PFSK-1 (cell line): ENCODE results near the gene USP22.
A peak's percentile ranks its signal among the peaks of the same experiment; 100 is the strongest.

Source experiments
- FOXP2 ChIP-seq: optimal IDR thresholded peaks from 2 replicates; pipeline ENCODE3; 2011; ENCODE audit warnings: borderline replicate concordance, control low read depth, inconsistent platforms; ENCODE audit not compliant: insufficient read depth; ENCODE audit errors: extremely low read length, extremely low read depth
- POLR2AphosphoS5 ChIP-seq: IDR thresholded peaks from 2 replicates; pipeline ENCODE4 v1.6.1; 2012; ENCODE audit warnings: low read depth, mild to moderate bottlenecking, control low read depth, low read length, moderate library complexity
- SIN3A ChIP-seq: IDR thresholded peaks from 2 replicates; pipeline ENCODE4 v1.6.1; 2012; ENCODE audit warnings: mild to moderate bottlenecking, low read length, moderate library complexity, borderline replicate concordance; ENCODE audit not compliant: insufficient read depth
- TAF1 ChIP-seq: IDR thresholded peaks from 2 replicates; pipeline ENCODE4 v1.6.1; 2012; ENCODE audit warnings: low read length, control low read depth, borderline replicate concordance; ENCODE audit not compliant: insufficient read depth
- TF ChIP-seq, protein P1 (sequence below), 2 experiments: IDR thresholded peaks; 2 replicates each; pipeline versions ENCODE4 v1.6.1 to v1.8.0; 2011 to 2012; ENCODE audit warnings: low read depth in 2 of 2, low read length in 2 of 2, control low read depth in 1 of 2, inconsistent platforms in 1 of 2, mild to moderate bottlenecking in 1 of 2, moderate library complexity in 1 of 2; ENCODE audit not compliant: insufficient read depth in 1 of 2

USP22 gene

GRCh38 chr17:21005803-21006202 lies 37.0 kb downstream of the USP22 start:
- no peak for TF ChIP-seq TAF1
- no peak for TF ChIP-seq SIN3A
- TF ChIP-seq POLR2AphosphoS5, result no peak
- TF ChIP-seq, protein P1, sequence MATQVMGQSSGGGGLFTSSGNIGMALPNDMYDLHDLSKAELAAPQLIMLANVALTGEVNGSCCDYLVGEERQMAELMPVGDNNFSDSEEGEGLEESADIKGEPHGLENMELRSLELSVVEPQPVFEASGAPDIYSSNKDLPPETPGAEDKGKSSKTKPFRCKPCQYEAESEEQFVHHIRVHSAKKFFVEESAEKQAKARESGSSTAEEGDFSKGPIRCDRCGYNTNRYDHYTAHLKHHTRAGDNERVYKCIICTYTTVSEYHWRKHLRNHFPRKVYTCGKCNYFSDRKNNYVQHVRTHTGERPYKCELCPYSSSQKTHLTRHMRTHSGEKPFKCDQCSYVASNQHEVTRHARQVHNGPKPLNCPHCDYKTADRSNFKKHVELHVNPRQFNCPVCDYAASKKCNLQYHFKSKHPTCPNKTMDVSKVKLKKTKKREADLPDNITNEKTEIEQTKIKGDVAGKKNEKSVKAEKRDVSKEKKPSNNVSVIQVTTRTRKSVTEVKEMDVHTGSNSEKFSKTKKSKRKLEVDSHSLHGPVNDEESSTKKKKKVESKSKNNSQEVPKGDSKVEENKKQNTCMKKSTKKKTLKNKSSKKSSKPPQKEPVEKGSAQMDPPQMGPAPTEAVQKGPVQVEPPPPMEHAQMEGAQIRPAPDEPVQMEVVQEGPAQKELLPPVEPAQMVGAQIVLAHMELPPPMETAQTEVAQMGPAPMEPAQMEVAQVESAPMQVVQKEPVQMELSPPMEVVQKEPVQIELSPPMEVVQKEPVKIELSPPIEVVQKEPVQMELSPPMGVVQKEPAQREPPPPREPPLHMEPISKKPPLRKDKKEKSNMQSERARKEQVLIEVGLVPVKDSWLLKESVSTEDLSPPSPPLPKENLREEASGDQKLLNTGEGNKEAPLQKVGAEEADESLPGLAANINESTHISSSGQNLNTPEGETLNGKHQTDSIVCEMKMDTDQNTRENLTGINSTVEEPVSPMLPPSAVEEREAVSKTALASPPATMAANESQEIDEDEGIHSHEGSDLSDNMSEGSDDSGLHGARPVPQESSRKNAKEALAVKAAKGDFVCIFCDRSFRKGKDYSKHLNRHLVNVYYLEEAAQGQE (IDR thresholded peaks at IDR 0.05; ENCODE audit: insufficient read depth in 1 of 2, low read depth in 2 of 2, low read length in 2 of 2), result no peak
- TF ChIP-seq FOXP2, result no peak

- TF ChIP-seq, protein P1 (IDR thresholded peaks at IDR 0.05; ENCODE audit: insufficient read depth in 1 of 2, low read depth in 2 of 2, low read length in 2 of 2), result no peak
- no peak; the same call in 1 of the 2 replicates for TF ChIP-seq POLR2AphosphoS5
- TF ChIP-seq TAF1, result no peak
- TF ChIP-seq FOXP2, result no peak
- no peak for TF ChIP-seq SIN3A
Measured at GRCh38 chr17:21005367-21005766, 37.4 kb downstream of the USP22 start.

GRCh38 chr17:21004016-21004930 lies 38.5 kb downstream of the USP22 start:
- TF ChIP-seq POLR2AphosphoS5, result no peak; the same call in 1 of the 2 replicates
- TF ChIP-seq, protein P1 (IDR thresholded peaks at IDR 0.05; ENCODE audit: insufficient read depth in 1 of 2, low read depth in 2 of 2, low read length in 2 of 2), result no peak
- TF ChIP-seq SIN3A, result no peak
- no peak for TF ChIP-seq TAF1
- no peak for TF ChIP-seq FOXP2

DNA sequence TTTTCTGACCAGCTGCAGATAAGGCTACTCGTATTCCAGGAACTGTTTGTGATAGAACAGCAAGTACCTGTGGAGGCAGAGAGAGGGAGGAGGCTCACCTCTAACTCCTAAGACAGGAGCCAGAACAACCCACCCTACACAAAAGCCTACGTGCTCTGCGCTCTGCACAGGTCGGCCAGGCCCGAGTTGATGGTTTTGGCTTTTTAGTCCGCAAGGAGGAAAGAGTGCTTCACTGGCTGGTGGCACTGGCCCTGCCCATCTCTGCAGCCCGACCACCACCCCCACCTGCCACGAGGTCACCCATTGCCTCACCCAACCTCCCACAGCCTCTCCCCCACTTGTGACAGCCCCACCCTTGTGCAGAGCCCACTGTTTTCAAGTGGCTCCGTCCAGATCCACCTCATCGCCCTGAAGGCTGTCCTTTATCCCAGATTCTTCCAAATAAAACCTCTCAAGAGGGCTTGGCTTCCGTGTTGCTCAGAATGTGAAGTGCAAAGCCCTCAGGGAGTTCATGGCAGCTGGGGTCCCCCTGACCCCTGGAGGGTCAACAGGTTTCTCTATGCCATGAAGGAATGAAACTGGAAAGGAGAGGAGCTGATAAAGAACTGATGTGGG lies 39.7 kb downstream of the USP22 start:
- TF ChIP-seq FOXP2 (no peak), POLR2AphosphoS5 (peak; percentile 12; the same call in 1 of the 2 replicates)

- TF ChIP-seq FOXP2 (no peak), SIN3A (no peak), TAF1 (no peak), POLR2AphosphoS5 (no peak)
- TF ChIP-seq, protein P1 (IDR thresholded peaks at IDR 0.05; ENCODE audit: insufficient read depth in 1 of 2, low read depth in 2 of 2, low read length in 2 of 2), result no peak
Measured at GRCh38 chr17:21002309-21003006, 40.4 kb downstream of the USP22 start.
